RCC 7860 (cell line): ENCODE results near the gene YPEL1.
"Not testable (repeated sequence)": the region's sequence is repeated elsewhere in the genome, so short reads cannot be mapped to it uniquely, and the experiment has no call there.

ENCODE experiments used
- DNase-seq: peaks from one replicate; pipeline ENCODE4 v3.0.0-alpha.2; 2015; ENCODE audit warnings: low spot score
- FAIRE-seq: peaks from 2 replicates; lab custom pipeline; 2012; peaks lifted over from hg19 to GRCh38; lab: Jason Lieb, UNC

The YPEL1 gene

GRCh38 chr22:21754523-21754922 lies 18.9 kb upstream of the YPEL1 start:
- FAIRE-seq = no peak
- DNase-seq = no peak

DNA sequence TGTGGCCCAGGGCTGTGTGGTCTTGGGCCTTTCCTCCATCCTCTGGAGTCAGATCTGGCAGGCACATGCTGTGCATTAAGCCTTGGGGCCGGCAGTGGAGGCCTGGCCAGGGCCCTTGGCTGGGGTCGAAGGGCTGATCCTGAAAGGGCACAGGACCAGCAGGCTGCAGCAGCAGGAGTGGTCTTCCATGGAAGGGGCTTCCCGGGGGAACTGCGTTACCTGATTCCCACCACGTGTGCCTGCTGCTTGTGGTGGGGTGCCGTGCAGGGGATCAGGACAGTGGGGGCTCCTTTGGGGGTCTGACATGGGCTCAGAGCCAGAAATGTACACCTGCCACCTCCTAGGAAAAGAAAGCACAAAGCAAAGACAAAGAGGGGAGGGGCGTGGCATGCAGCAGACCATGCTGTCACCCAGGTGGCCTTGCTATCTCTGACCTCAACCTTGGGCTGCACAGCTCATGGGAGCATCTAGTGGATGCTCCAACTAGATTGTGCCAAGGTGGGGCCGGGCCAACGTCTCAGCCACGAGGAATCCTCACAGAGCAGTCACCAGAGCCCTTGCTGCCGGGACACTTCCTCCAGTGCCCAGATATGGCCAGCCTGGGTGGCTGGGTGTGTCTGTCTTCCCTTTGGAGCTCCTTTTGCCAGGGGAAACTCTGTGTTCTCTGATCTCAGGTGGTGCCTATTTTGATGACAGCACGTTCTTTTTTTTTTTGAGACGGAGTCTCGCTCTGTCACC lies 17.9 kb upstream of the YPEL1 start:
- FAIRE-seq = no peak

GRCh38 chr22:21752276-21752675 lies 16.7 kb upstream of the YPEL1 start:
- FAIRE-seq = no peak
- DNase-seq = no peak

More for the DNA sequence above, 17.9 kb upstream of the YPEL1 start:
- DNase-seq = no peak

DNA sequence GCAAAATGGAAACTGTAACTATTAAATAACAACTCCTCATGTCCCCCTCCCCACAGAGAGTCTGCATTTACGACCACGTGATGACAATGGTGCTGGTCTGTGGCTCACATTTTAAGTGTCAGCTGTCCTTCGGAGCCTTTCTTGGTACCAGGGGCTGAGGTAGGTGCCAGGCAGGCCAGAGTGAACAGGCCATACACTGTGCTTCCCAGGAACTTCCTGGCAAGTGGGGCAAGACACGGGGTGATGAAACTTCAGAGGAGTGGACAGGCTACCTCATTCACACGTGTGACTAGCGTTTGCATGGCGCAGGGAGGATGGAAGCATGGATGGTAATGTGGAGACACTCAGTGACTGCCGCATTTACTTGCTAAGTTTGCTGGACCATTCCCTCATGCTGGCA lies 10.4 kb upstream of the YPEL1 start:
- FAIRE-seq = no peak

DNA sequence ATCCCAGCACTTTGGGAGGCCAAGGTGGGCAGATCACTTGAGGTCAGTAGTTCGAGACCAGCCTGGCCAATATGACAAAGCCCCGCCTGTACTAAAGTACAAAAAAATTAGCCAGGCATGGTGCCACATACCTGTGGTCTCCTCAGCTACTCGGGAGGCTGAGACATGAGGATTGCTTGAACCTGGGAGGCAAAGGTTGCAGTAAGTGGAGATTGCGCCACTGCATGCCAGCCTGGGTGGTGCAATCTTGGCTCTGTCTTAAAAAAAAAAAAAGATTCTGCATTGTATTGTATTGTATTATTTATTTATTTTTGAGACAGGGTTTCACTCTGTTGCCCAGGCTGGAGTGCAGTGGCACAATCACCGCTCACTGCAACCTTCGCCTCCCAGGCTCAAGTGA lies 9.3 kb upstream of the YPEL1 start:
- FAIRE-seq, DNase-seq: not testable (repeated sequence)

More for the DNA sequence above, 10.4 kb upstream of the YPEL1 start:
- DNase-seq = no peak

GRCh38 chr22:21741790-21742189 lies 6.2 kb upstream of the YPEL1 start:
- FAIRE-seq = no peak
- DNase-seq = no peak

DNA sequence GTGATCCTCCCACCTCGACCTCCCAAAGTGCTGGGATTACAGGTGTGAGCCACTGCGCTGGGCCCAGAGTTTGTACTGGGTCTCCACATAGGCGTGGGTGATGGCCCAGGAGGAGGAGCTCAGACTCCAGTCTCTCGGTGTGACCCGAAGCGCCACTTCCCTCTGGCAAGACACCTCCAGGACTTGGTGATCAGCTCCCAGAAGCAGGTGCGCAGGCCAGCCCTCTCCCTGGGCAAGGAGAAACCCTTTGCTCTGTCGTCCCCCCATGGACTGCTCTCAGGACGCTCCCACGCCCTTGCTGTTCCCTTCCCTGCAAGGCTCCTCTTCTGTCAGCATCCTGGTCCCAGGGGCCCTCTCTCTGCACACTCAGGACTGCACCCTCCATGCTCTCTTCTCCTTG lies 5.5 kb upstream of the YPEL1 start:
- FAIRE-seq (no peak), DNase-seq (no peak)

GRCh38 chr22:21739828-21740377 lies 4.3 kb upstream of the YPEL1 start:
- no peak for FAIRE-seq
- DNase-seq = no peak

GRCh38 chr22:21738966-21739365 lies 3.4 kb upstream of the YPEL1 start:
- DNase-seq (no peak), FAIRE-seq (no peak)

- no peak for DNase-seq
- no peak for FAIRE-seq
Observed at GRCh38 chr22:21738081-21738480, 2.5 kb upstream of the YPEL1 start.

DNA sequence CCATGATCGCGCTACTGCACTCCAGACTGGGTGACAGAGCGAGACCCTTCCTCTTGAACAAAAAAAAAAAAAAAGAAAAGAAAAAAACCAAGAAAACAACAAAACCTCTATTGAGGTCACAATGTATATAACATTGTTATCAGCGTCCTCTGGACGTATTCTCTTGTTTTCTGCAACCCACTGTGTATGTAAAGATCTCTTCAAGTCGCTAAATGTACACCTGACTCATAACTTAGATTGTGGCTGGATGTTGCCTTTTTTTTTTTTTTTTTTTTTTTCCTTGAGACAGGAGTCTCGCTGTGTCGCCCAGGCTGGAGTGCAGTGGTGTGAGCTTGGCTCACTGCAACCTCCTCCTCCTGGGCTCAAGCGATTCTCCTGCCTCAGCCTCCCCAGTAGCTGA lies 1.4 kb upstream of the YPEL1 start:
- DNase-seq (no peak), FAIRE-seq (no peak)

- no peak for DNase-seq
- FAIRE-seq = no peak
Observed at GRCh38 chr22:21736084-21736642, 569 bp upstream of the YPEL1 start.

DNA sequence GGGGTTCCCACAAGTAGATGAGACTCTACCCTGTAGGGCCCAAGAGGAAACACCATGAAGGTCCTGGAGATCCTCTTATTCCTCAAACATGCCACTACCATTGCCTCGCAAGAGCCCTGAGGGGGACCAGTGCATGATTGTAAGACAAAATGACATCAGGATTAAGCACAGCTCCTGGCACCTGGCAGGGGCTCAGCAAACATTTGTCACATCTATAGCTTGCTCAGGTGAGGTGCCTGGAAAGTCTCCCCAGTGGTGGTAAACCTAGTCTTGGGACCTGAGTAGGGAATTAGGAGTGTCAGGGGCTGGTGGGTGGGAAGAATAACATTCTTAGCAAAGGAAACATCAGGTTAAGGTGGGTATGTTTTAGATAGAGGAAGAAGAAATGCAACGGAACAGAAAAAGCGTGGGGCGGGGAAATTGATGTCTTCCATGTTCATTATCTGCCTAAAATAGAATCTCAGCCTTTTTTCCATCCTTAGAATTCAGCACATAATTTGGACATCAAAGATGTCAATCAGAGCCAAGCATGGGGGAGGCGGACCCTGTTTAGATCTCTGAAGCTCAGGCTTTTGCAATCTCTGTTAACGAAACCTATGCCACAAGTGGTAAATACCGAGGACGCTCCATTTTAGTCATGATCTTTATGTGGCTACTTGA lies 924 bp downstream of the YPEL1 start:
- DNase-seq = no peak
- FAIRE-seq = no peak

- FAIRE-seq = no peak
- DNase-seq = no peak
Observed at GRCh38 chr22:21731503-21731902, 4.1 kb downstream of the YPEL1 start.

- no peak for DNase-seq
- FAIRE-seq = no peak
Observed at GRCh38 chr22:21730535-21731308, 4.9 kb downstream of the YPEL1 start.

GRCh38 chr22:21729184-21729583 lies 6.4 kb downstream of the YPEL1 start:
- DNase-seq, FAIRE-seq: not testable (repeated sequence)

DNA sequence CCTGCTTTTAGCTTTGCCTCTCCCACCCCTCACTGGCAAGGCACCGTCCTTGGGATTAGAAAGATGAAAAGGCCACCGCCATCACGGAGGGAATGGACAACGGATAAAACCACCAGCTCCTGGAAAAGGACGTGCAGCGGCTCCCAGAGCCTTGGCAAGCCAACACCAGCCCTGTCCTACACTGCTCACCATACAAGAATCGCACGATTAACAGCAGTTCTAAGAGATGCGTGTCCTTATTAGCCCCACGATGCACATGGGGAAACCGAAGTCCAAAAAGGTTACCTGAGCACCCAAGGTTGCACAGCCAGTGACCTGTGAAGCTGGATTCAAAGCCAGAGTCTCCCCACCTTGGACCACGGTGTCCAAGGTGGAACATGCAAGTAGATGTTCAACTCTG lies 7.3 kb downstream of the YPEL1 start:
- DNase-seq (no peak), FAIRE-seq (no peak)

DNA sequence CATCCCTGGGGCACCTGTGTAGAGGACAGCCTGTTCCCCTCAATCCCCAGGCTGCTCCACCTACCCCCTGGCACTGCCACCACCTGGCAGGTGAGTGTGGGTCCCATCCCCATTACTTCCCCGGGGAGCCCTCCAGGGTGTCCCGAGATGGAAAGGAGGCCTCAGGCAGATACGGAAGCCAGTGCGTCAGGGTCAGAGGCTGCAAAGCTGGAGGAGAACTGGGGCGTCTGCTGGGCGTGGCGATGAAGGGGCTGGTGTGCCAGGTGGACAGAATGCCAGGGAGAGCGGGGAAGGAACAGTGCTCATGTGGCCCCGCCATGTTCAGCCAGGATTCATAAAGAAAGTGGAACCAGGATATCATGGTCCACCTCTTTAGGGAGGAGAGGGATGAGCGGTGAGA lies 7.8 kb downstream of the YPEL1 start:
- no peak for FAIRE-seq
- DNase-seq = no peak

- no peak for DNase-seq
- FAIRE-seq = no peak
Observed at GRCh38 chr22:21727159-21727558, 8.4 kb downstream of the YPEL1 start.

GRCh38 chr22:21726650-21727049 lies 8.9 kb downstream of the YPEL1 start:
- DNase-seq (no peak), FAIRE-seq (no peak)

GRCh38 chr22:21725956-21726649 lies 9.5 kb downstream of the YPEL1 start:
- FAIRE-seq = no peak
- DNase-seq = no peak
